OCI-LY1 (cell line): ENCODE results near the gene DDI2.
"Not testable (repeated sequence)": the region's sequence is repeated elsewhere in the genome, so short reads cannot be mapped to it uniquely, and the experiment has no call there.

Experiments
- H2AFZ ChIP-seq: fragments of 200-600 bp; sonication (generic), shearing (Covaris generic); 2 replicates; pipeline ENCODE4 v1.6.0; 2014; ENCODE audit warnings: antibody characterized with exemption, mild to moderate bottlenecking, low read length
- H3F3A ChIP-seq: fragments of 200-600 bp; sonication (generic), shearing (Covaris generic); 2 replicates; pipeline ENCODE4 v1.6.0; 2014; ENCODE audit warnings: mild to moderate bottlenecking, antibody characterized with exemption, low read length, moderate library complexity; ENCODE audit not compliant: insufficient read depth
- H3K27ac ChIP-seq: fragments of 200-600 bp; sonication (generic); 2 replicates; pipeline ENCODE4 v1.5.1; 2014; ENCODE audit warnings: low read length, mixed run types, mild to moderate bottlenecking, low read depth; ENCODE audit not compliant: poor library complexity, severe bottlenecking
- H3K27me3 ChIP-seq: fragments of 200-600 bp; sonication (generic); 2 replicates; pipeline ENCODE4 v1.6.0; 2014; ENCODE audit warnings: antibody characterized with exemption, mild to moderate bottlenecking, low read length, moderate library complexity; ENCODE audit not compliant: insufficient read depth
- H3K36me3 ChIP-seq: fragments of 200-600 bp; sonication (generic); 2 replicates; pipeline ENCODE4 v1.6.1; 2014; ENCODE audit warnings: mild to moderate bottlenecking, antibody characterized with exemption, low read length, moderate library complexity, mixed read lengths; ENCODE audit not compliant: insufficient read depth
- H3K4me1 ChIP-seq: fragments of 200-600 bp; sonication (generic); 2 replicates; pipeline ENCODE4 v1.5.1; 2014; ENCODE audit warnings: mild to moderate bottlenecking, low read length, moderate library complexity; ENCODE audit not compliant: insufficient read depth, severe bottlenecking
- H3K4me2 ChIP-seq: fragments of 200-600 bp; sonication (generic), shearing (Covaris generic); 2 replicates; pipeline ENCODE4 v1.6.1; 2014; ENCODE audit warnings: low read length
- H3K4me3 ChIP-seq: fragments of 200-600 bp; sonication (generic); 2 replicates; pipeline ENCODE4 v1.5.1; 2014; ENCODE audit warnings: low read length, low read depth, mild to moderate bottlenecking, mixed read lengths; ENCODE audit not compliant: poor library complexity, severe bottlenecking
- H3K79me2 ChIP-seq: fragments of 200-600 bp; shearing (Covaris generic); 2 replicates; pipeline ENCODE4 v1.6.1; 2016; ENCODE audit warnings: mixed run types, low read length, mixed read lengths; ENCODE audit not compliant: insufficient read depth
- H3K9ac ChIP-seq: fragments of 200-600 bp; sonication (generic), shearing (Covaris generic); 2 replicates; pipeline ENCODE4 v1.6.1; 2014; ENCODE audit warnings: mild to moderate bottlenecking, low read length, mixed read lengths
- H3K9me2 ChIP-seq: fragments of 200-600 bp; sonication (generic), shearing (Covaris generic); 2 replicates; pipeline ENCODE4 v1.6.1; 2014; ENCODE audit warnings: low read depth, mild to moderate bottlenecking, low read length, mixed read lengths
- H3K9me3 ChIP-seq: fragments of 200-600 bp; shearing (Covaris generic); 2 replicates; pipeline ENCODE4 v1.6.1; 2014; ENCODE audit warnings: low read length, mixed read lengths
- H4K20me1 ChIP-seq: fragments of 200-600 bp; sonication (generic), shearing (Covaris generic); 2 replicates; pipeline ENCODE4 v1.6.0; 2016; ENCODE audit warnings: mild to moderate bottlenecking, low read length; ENCODE audit not compliant: insufficient read depth
- CTCF ChIP-seq: fragments of 200-600 bp; sonication (generic), shearing (Covaris generic); IDR thresholded peaks from 2 replicates; pipeline ENCODE4 v1.5.1; 2017; ENCODE audit warnings: mild to moderate bottlenecking, antibody characterized with exemption, low read length, moderate library complexity, mixed read lengths
- EZH2 ChIP-seq: fragments of 200-600 bp; sonication (generic), shearing (Covaris generic); IDR thresholded peaks from 2 replicates; pipeline ENCODE4 v1.8.0; 2017; ENCODE audit warnings: borderline replicate concordance, mixed run types, mild to moderate bottlenecking, antibody characterized with exemption, low read length, moderate library complexity, mixed read lengths

Gene DDI2

DNA sequence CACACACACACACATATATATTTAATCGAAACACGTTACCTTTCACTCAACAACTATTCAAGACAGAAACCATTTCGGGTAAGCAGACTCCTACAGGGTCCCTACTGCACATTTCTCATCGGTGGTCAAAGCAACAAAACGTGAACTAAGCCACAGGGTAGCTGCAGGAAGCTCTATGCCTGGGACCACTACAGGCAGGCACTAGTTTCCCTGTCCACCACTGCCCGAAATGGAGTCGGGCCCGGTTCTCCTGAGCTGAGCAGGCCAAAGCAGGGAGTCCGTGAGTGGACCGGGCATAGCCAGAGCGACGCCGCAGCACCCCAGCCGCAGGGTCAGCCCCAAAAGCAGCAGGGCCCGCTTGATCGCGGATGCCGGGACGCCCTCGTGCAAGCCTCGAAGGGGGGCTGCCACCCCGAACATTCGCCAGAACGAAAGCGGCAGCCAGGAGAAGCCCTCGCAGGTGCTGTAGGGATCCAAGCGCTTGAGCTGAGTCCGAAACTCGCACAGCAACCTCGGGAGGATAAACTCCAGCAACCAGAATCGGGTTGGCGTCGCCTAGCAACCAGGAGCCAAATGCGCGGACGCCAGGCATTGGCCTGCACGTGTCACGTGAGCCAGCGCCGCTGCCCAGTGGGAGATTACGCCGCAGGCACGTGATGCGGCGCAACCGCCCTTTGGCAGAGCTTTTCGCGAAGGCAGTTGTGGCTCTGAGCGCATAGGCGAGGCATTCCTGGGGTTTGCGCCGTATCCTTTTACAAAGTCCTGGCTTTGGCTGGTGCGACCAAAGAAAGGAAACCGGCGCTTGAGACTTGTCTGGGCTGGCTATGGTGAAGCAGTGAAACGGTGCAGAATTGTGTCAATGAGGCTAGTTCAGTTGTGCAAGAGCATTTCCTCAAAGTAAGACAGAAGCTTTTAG is 13.9 kb upstream of the DDI2 start:
- Histone ChIP-seq H3K4me1 (no peaks in the 10 kb centered on the region), H3K79me2 (no peaks in the 10 kb centered on the region), H3K9me2 (no peaks in the 10 kb centered on the region), H3K36me3 (no peaks in the 10 kb centered on the region), H3K27ac (no peak overlapping the region), H3K9me3 (no peaks in the 10 kb centered on the region), H3K9ac (no peak overlapping the region), H4K20me1 (no peaks in the 10 kb centered on the region), H3F3A (no peaks in the 10 kb centered on the region), H3K27me3 (no peaks in the 10 kb centered on the region), H2AFZ (no peak overlapping the region), H3K4me3 (no peak overlapping the region), H3K4me2 (no peak overlapping the region)
- TF ChIP-seq EZH2 (no peak), CTCF (no peak)

DNA sequence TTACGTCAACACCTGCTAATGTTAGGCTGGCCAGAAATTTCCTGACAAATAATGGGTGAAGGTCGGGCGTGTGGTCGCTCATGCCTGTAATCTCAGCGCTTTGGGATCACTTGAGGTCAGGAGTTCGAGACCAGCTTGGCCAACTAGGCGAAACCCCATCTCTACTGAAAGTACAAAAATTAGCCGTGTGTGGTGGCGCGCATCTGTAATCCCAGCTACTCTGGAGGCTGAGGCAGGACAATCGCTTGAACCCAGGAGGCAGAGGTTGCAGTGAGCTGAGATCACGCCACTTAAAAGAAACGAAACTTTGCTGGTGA is 13.3 kb upstream of the DDI2 start:
- not testable (repeated sequence) for H3K9ac ChIP-seq, H3K4me2 ChIP-seq, H3K9me3 ChIP-seq, H3K27me3 ChIP-seq, H3F3A ChIP-seq, H3K79me2 ChIP-seq, H3K4me1 ChIP-seq, H2AFZ ChIP-seq, H3K36me3 ChIP-seq, H3K4me3 ChIP-seq, H3K9me2 ChIP-seq, H3K27ac ChIP-seq, H4K20me1 ChIP-seq

DNA sequence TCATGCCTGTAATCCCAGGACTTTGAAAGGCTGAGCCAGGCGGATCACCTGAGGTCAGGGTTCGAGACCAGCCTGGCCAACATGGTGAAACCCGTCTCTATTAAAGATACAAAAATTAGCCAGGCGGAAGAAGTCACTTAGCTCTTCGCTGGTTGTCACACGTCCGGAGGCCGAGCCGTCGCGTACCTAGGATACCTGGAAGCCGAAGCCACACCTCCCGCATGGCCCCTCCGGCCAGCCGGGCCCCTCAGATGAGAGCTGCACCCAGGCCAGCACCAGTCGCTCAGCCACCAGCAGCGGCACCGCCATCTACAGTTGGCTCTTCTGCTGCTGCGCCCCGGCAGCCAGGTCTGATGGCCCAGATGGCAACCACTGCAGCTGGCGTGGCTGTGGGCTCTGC is 12.9 kb upstream of the DDI2 start:
- H3K79me2 ChIP-seq, H4K20me1 ChIP-seq, H3K9me3 ChIP-seq, H3K4me3 ChIP-seq, H2AFZ ChIP-seq, H3K4me2 ChIP-seq, H3K4me1 ChIP-seq, H3K27me3 ChIP-seq, H3K36me3 ChIP-seq, H3K9ac ChIP-seq, H3K27ac ChIP-seq, H3F3A ChIP-seq, H3K9me2 ChIP-seq: not testable (repeated sequence)

DNA sequence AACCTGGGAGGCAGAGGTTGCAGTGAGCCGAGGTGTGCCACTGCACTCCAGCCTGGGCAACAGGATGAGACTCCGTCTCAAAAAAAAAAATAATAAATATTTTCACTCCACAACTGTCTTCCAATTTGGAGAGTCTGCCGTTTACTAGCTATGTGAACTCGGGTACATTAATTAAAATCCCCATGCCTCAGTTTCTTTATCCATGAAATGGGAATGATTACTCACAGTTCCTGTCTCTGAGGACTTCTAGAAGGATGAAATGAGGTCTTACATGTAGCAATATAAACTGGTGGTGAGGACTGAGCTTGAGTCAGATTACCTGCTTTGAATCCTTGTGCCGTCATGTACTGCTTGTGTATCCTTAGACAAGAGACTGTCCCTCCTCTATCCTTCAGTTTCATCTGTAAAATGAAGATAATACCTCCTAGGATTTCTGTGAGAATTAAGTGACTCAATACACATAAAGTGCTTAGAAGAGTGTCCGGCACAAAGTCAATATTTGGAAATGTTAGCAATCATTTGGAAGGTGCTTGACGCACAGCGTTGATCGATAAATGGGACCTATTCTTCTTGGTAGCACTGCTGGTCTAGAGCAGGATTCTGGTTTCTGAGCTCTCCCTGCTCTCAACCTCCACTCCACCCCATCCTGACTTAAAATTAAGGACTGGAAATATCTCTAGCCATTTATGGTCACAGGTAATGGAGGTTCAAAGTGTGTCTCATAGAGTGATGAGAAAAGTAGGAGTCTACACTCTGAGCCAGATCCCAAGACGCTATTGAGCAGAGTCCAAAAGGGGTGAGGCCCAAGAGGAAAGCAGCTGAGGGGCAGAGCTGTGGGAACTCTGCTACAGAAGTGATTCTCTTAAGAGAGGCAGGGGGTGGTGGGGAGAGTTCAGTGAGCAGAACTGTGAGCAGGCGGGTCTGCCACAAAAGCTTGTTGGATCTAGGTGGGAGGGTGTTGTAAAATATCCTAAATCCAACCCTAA is 11.6 kb upstream of the DDI2 start:
- Histone ChIP-seq H3K4me1 (no peaks in the 10 kb centered on the region), H4K20me1 (no peaks in the 10 kb centered on the region), H3K36me3 (no peaks in the 10 kb centered on the region), H3K9ac (no peak overlapping the region), H3K4me3 (no peak overlapping the region), H3F3A (no peaks in the 10 kb centered on the region), H3K27ac (no peak overlapping the region), H3K4me2 (no peak overlapping the region), H3K79me2 (no peaks in the 10 kb centered on the region), H3K9me2 (no peaks in the 10 kb centered on the region), H3K9me3 (no peaks in the 10 kb centered on the region), H3K27me3 (no peaks in the 10 kb centered on the region), H2AFZ (no peak overlapping the region)
- TF ChIP-seq EZH2 (no peak), CTCF (no peak)
